NCI-H69 (cell line): ENCODE data around the gene SCYGR1.
"Not testable (repeated sequence)": the region's sequence is repeated elsewhere in the genome, so short reads cannot be mapped to it uniquely, and the experiment has no call there.

Experiments
- DNase-seq: peaks from one replicate; lab custom pipeline; 2025; lab: John Stamatoyannopoulos, UW

SCYGR1 gene, protein sequence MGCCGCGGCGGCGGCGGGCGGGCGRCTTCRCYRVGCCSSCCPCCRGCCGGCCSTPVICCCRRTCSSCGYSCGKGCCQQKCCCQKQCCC

DNA sequence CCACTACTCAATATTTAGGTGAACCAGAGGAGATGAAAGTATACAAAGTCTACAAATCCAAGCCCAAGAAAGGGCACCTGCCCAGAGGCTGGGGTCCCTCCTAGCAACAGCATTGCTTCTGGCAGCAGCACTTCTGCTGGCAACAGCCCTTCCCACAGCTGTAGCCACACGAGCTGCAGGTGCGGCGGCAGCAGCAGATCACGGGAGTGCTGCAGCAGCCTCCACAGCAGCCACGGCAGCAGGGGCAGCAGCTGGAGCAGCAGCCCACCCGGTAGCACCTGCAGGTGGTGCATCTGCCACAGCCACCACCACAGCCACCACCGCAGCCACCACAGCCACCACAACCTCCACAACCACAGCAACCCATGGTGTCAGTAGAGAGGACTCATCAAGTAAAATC lies at the start of gene SCYGR1:
TSS of gene SCYGR1 (minus strand) at position 367 of the 400 bp plus-strand sequence. CDS start at position 367, 0 bp downstream.
- DNase-seq, result not testable (repeated sequence)

DNA sequence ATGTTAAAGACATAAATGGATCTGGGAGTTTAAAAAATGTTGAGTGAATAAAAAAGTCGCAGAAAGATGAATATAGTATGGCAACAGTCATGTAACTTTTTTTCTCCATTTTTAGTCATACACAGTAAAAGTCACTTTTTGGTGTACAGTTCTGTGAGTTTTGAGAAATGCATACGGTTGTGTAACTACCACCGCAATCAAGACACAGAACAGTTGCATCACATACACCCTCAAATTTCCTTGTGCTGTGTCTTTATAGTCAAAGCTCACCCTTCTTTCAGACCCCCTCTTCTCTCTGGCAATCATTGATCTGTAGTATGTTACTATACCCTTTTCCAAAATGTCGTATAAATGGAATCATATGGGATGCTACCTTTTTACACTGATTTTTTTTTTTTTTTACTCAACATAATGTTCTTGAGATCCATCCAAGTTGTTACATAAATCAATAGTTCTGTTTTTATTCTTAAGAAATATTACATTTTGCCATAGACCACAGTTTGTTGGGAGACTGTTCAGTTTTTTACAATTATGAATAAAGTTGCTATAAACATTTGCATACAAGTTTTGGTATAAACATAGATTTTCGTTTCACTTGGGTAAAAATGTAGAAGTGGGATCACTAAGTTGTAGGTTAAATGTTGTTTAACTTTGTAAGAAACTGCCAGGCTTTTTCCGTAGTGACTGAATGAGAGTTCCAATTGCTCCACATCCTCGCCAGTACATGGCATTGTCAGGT lies 48.9 kb upstream of the SCYGR1 start:
- no peak for DNase-seq

DNA sequence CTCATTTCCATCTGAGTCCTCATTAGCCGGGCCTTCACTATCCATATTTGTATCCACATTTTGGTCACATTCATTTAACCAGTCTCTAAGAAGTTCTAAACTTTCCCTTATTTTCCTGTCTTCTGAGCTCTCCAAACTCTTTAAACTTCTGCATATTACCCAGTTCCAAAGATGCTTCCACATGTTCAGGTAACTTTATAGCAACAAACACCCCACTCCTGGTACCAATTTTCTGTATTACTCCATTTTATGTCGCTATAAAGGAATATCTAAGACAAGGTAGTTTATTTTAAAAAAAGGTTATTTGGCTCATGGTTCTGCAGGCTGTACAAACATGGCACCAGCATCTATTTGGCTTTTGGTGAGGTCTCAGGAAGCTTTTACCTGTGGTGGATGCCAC lies 45.4 kb upstream of the SCYGR1 start:
- no peak for DNase-seq

DNA sequence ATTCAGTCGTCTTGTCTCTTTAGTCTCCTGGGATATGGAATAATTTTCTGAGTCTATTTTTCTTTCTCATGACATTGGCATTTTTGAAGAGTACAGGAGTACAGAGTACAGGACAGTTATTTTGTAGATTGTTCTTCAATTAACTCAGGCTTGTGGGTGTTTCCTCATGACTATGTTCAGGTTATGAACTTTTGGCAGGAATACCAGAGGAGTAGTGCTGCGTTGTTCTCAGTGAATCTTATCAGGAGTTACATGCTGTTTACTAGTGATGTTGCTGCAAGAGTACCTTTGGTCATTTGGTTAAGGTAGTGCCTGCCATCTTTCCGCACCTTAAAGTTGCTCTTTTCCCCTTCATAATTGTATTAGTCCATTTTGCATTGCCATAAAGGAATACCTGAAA lies 42.9 kb upstream of the SCYGR1 start:
- no peak for DNase-seq

DNA sequence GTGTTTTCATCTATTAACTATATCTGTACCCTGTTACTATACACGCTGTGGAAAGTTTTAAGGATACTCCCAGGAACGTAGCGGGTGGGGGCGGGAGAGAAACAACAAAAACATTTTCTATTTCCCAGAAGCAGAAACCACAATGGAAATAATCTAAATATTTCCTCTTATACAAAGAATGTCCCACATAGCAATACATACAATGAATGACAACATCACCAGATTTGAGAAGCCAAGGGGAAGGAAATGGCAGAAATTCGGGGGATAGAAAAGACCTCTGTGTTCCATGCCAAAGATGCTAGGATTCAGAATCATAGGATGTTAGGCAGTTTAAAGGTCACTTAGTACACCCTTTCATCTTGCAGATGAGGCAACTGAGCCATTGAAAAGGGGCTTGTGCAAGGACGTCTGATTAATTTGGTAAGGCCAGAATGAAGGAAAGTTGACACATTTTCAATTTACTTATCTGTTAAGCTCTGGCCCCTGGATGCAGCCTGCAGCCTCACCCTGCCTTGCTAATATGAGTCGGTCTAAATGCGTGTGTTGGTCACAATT lies 41.1 kb upstream of the SCYGR1 start:
- DNase-seq, result no peak

DNA sequence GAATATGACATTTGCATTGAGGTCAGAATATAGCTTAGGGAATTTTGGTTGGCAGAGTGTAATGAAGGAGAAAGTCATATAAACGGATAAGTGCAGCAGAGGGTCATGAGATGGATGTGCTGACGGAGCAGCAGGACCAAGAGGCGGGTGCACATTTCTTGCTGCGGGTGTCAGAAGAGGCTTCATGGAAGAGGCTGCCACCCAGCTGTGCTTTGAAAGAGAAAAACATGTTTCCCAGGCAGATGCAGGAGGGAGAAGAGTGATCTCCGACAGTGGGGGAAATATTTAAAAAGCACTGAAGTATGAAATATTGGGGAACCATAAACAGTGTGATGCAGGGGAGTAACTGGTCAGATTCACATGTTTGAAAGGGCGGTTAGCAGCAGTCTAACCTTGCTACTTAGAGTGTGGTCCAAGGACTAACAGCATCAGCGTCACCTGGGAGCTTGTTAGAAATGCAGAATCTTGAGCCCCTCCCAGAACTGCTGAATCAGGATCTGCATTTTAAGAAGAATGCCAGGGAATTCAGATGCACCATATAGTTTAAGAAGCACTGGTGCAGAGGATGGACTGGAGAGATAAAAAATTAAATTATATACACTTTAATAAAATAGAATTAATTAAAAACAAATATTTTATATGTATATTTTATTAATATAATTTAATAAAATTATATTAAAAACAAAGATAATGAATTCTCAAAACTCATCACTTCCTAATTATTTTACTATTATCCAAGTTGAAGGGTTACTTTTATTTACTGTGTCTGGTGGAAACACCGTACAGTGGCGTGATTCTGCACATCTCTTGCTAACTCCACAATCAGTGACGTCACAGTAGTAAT lies 36.1 kb upstream of the SCYGR1 start:
- DNase-seq, result no peak

DNA sequence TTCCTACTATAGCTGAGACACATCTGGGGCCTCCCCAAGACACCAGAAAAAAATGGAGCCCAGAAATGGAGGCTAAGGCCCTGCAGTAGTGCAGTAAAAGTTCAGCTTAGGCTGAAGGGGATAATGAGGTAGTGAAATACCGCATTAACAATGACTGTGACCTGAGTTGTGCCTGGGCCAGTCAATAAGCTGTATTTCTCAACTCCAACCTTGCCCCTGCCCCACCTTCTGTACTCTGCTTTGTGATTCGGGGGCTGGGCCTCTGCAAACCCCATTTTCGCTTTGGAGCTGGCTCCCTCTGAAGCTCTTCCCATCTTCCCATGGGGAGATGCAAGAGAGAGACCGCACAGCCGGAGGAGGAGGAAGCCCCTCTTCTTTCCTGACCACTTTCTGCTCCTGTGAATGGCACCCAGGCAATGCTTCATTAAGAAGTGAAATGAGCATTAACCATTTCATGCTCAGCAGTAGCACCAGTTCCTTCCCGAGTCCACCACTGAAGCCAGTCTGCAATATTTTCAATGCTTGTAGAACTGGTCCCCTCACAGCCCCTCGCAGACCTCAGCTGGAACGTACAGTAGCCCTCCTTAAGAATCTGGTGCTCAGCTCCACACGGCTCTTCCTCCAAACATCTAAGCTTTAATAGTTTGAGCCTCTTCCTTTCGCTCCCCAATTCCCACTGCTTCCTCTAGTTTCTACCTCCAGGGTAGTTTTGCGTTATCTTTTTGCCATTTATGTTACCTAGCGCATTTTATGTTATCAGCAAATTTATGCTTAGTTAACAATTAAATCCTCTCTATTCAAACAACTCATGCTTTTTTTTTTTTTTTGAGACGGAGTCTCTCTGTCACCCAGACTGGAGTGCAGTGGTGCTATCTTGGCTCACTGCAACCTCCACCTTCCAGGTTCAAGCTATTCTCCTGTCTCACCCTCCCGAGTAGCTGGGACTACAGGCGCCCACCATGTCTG lies 32.6 kb upstream of the SCYGR1 start:
- DNase-seq, result no peak

DNA sequence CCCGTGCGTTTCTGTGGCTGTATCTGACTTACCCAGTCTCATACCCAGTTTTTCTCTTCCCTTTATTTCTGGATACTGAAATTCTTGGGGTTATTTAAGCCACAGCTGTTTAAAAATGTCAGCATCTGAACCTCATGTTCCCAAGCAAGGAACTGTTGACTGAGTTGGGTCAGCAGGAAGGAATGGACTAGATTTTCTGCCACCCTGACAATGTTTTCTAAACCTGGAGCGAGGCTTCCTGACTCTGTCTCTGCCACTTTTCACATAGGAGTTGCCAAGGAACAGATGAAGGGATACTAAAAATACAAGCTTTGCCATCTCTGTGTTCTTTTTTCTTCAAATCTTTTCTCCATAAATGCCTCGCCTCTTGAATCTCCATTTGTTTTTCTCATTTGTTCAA lies 29.0 kb upstream of the SCYGR1 start:
- no peak for DNase-seq

DNA sequence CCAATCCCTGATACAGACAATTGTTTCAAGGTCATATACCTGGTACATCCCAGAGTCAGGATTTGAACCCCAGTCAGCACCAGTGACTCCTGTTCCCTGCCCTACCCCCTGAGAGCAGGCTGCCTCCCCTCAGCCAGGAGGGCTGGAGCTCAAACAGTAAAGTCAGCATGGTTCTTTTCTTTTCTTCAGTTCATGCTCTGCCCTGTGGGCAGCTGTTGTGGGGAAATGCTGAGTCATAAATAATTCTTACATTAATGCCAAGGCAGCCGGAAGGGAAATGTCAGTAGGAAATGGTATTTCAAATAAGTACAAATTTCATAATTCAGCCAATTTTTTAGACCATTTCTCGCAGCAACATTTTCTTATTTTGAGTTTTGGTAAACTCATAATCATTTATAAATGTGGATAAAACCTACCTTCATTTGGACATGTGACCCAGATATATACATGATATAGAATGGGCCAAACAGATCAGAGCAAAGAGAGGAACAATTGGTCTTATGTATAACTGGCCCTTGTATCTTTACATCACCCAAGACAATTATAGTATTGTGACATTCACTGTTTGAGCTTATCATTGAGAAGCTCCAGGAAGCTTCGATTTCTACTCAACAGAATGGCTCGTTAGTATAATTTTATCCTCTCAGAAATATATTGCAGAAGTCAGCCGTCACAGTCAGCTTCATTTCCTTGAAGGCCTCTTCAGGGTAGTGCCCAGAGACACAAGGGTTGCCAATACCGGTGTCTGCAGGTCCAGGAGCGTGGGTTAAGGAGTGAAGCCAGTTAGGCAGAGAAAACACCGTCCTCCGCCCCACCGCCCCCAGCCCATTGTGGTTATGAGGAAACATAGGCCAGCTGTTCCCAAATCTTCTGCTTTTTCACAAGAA lies 28.0 kb upstream of the SCYGR1 start:
- DNase-seq, result peak; percentile 76

DNA sequence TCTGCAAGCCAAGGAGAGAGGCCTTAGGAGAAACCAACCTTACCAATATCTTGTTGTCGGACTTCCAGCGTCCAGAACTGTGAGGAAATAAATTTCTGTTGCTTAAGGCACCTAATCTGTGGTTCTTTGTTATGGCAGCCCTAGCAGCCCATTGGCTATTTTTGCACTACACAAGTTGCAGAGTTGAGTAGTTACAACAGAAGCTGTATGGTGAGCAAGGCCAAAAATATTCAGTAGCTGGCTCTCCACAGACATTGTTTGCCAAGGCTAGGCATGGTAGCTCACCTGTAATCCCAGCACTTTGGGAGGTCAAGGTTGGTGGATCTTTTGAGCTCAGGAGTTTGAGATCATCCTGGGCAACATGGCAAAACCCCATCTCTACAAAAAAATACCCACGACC lies 27.1 kb upstream of the SCYGR1 start:
- DNase-seq, result no peak

DNA sequence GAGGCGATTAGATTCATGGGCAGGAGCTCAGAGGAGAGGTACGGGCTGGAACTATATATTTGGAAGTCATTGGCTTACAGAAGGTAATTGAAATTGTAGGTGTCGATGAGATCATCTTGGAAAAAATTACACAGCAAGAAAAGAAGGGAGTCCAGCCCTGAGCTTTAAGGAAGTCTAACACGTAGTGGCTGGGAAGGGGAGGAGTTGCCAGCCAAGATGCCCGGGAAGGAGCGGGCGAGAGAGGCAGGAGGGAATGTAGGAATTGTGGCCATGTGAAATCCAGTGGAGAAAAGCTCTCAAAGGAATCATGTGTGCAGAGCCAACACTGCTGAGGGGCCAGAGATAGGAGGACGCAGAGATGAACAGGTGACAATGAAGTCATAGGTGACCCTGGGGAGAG lies 25.6 kb upstream of the SCYGR1 start:
- DNase-seq, result no peak

DNA sequence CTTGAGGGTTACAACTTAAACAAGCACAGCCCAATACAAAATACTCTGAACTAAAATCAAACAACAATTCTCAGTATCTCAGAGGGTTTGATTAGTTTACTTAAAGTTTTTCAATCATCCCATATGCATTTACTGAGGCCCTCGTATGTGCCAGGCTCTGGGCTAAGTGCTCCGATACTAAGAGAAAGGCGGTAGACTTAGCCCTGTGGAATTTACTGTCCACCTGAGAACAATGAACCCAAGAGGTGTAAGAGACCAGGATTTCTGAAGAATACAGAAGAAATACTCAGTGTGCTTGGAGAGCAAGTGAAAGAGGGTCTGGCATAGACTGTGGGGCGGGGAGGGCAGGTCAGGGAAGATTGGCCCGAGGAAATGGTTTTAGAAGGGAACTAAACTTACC lies 25.1 kb upstream of the SCYGR1 start:
- DNase-seq, result no peak

DNA sequence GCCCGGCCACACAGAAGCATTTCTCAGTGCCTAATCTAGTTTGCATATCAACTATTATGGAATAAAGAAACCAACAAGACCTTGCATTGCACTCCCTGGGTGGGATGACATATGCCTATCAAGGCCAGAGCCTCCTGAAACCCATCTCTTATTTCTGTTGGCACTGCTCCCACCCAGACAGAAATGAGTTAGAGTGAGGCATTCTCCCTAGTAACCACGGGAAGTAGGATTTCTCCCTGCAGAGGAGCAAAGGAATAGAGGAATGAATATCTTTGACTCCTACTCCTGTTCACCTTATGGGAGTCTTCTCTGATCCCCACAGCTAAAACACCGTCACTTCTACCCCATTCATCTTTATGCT lies 24.2 kb upstream of the SCYGR1 start:
- DNase-seq, result no peak

DNA sequence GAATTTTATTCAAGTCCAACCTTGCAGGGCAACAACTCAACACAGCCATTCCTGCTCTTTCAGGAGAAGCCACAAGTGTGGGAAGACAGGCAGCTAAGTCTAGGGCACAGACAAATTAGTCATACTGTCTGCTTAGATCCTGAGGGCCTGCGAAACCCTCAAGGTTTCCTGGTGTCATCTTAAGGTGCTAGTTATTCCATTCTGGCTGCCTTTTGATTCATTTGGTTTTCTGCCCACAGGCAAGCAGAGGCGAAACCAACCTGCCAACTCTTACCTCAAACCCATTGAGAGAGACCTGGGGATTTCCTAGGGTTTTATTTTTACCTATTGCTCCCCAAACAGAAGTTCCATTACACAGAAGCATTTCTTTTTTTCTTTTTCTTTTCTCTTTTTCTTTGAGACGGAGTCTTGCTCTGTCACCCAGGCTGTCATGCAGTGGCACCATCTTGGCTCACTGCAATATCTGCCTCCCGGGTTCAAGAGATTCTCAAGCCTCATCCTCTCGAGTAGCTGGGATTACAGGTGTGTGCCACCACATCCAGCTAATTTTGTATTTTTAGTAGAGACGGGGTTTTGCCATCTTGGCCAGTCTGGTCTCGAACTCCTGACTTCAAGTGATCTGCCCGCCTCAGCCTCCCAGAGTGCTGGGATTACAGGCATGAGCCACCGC lies 23.7 kb upstream of the SCYGR1 start:
- no peak for DNase-seq

DNA sequence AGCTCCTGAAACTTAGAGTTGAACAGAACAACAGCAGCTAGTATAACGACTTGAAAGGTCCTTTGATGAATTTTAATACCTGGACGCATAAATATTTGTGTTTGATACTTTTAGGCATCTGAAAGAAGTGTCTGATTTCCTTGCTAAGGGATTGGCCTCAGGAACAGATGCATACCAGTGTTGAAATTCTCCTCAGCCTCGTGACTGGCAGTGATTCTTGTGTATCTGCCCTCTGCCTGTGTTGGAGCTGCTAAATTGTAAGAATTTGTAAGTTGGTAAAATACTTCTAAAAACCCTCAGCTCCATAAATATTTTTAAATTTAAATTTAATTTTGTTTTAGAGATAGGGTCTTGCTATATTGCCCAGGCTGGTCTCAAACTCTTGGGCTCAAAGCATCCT lies 22.4 kb upstream of the SCYGR1 start:
- DNase-seq, result no peak

DNA sequence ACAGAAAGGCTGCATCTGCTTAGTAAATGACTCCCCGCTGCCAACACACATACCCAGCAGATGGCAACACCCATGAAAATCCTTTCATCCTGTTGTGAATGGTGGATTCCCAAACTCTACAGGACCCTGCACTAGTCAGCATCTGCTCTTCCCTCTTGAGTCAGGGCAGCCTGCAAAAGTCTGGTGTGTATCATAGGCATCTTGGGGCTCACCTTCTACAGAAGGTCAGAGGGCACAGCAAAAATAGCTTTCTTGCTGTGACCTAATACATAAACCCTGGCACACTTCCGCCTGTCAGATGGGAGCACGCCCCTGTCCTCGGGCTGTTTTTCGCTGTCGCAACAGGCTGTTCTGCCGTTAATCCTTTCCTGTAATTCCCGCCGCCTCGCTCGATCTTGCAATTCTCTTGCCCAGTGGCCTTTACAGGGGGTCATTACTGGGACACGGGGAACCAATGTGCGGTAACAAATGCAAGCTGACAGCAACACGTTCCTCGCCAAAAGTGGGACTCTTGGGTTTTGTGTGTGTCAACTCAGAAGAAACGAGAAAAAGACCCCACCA lies 19.9 kb upstream of the SCYGR1 start:
- peak; percentile 89 for DNase-seq

DNA sequence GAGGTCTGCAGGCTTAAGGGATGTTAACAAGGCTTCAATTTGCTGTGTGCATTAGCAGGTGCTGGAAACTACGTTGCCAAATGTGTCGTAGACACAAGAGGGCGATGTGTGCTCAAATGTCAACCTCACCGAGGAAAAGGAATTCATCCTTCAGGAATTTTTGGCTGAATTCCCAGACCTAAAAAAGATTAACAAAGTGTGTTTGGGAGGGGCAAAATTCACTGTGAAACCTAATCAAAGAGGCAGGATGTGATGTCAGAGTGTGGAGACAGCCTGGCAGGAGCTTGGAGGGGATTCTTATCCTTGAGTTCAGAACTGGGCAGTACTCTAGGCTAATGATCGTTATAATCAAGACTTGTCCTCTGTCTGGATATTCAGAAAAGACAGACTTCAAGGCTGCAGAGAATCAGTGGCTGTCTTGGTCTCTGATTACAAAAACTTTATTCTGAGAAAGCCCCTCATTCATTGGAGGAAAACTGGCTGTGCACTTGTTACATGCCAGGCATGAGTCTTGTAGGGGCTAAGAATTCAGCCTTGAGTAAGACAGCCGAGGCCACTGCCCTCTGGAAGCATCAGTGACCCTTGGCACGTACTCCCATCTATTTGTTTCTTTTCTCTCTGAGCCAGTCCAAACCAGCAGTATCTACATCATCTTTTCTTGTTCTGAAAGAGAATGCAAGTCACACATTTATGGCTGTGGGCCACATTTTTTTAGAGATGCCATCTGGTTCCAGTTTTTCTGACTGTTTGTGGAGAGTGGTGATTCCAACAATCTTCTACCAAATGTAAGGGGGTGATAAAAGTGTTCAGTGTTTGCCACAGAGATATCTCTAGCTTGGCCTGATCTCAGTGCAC lies 18.7 kb upstream of the SCYGR1 start:
- peak; percentile 91 for DNase-seq

DNA sequence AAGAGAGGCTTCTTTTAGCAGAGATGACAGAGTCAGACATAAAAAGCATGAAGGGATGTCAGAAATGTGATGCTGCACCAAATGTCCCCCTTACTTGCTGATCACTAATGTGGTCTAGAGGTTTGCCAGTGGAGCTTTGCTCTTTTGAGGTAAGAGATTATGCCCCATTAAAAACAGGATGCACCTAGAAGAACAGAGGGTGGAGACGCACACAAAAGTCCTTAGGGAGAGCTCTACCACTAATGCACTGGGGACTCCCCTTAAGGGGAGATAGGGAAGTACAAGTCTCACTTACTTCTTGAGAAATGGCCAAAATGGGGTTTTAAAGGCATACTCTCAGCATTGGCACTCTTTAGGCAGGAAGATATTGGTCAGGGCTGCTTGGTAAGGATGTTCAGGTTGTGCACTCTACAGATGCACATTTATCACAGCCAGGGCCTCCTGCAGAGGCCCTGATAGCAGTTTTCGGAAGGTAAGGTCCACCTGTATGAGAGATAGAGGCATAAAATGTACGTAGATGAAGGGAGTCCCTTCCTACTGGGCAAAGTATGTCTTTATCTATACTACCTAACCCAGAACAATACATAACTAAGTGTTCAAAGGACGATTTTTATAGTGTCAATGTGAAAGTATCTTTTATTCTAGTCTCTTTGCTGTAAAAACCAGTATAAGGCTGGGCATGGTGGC lies 17.0 kb upstream of the SCYGR1 start:
- no peak for DNase-seq
